GM23248 (cell line): Measurements from ENCODE around the gene SND1.

Experiments used
- EZH2 ChIP-seq: fragments of 200-600 bp; sonication (generic); IDR thresholded peaks from 2 replicates; pipeline ENCODE4 v1.6.1; 2018; ENCODE audit warnings: antibody characterized with exemption, mild to moderate bottlenecking; ENCODE audit not compliant: insufficient read depth, poor library complexity, severe bottlenecking
- EZH2phosphoT487 ChIP-seq: fragments of 200-600 bp; sonication (generic); IDR thresholded peaks from 2 replicates; pipeline ENCODE4 v1.6.1; 2018; ENCODE audit warnings: antibody characterized with exemption, moderate library complexity, mild to moderate bottlenecking, low read depth; ENCODE audit not compliant: insufficient read depth

DNA sequence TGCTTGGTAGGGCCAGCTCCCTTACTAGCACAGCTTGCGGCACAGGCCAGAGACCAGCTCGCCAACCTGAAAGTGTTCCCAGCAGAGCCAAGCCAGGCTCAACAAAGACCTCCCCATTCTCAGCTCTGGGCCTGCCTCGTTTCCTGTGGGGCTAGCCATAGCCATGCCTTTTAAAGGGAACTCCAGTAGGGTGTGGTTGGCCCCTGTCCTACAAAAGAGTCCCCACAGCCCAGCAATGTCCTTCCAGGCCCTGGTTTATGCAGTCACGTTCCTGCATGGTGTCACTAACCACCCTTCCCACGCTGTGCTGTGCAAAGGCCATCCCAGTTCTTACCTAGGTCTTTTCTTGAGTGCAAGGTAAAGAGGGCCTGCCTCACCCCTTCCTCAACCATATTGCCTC, 467.0 kb downstream of the SND1 start:
- TF ChIP-seq EZH2 (no peak), EZH2phosphoT487 (no peak)
